Stimulated activated CD8-positive, alpha-beta memory T cell treated with anti-CD3 and anti-CD28 coated beads, Interleukin-15, amount 100 ng/mL, for 4 hours (primary cell): ENCODE measurements around the gene SNRNP35.
"Not testable (repeated sequence)": the region's sequence is repeated elsewhere in the genome, so short reads cannot be mapped to it uniquely, and the experiment has no call there.

Experiments
- DNase-seq, 2 donors: peaks; one replicate each; pipeline ENCODE4 v3.0.0-alpha.2; 2020; ENCODE audit warnings: low read depth in 2 of 2

Gene SNRNP35

GRCh38 chr12:123488539-123489230 lies 30.7 kb downstream of the SNRNP35 start:
- no peak for DNase-seq

- DNase-seq, result no peak
Observed at GRCh38 chr12:123489580-123489979, 31.6 kb downstream of the SNRNP35 start.

GRCh38 chr12:123490089-123490488 lies 32.1 kb downstream of the SNRNP35 start:
- DNase-seq, result no peak

GRCh38 chr12:123491056-123491455 lies 33.1 kb downstream of the SNRNP35 start:
- no peak for DNase-seq

GRCh38 chr12:123491481-123491880 lies 33.5 kb downstream of the SNRNP35 start:
- DNase-seq, result no peak

- not testable (repeated sequence) for DNase-seq
Observed at GRCh38 chr12:123492339-123493039, 34.5 kb downstream of the SNRNP35 start.

GRCh38 chr12:123494124-123494851 lies 36.3 kb downstream of the SNRNP35 start:
- DNase-seq, result no peak

GRCh38 chr12:123497065-123497464 lies 39.1 kb downstream of the SNRNP35 start:
- no peak for DNase-seq

GRCh38 chr12:123498126-123498825 lies 40.3 kb downstream of the SNRNP35 start:
- DNase-seq, result no peak

- no peak for DNase-seq
Observed at GRCh38 chr12:123499332-123499731, 41.4 kb downstream of the SNRNP35 start.

- DNase-seq, result no peak
Observed at GRCh38 chr12:123502163-123502704, 44.3 kb downstream of the SNRNP35 start.

- DNase-seq, result no peak
Observed at GRCh38 chr12:123506059-123506842, 48.3 kb downstream of the SNRNP35 start.

- DNase-seq, result no peak
Observed at GRCh38 chr12:123506843-123507236, 48.9 kb downstream of the SNRNP35 start.

- no peak for DNase-seq
Observed at GRCh38 chr12:123512838-123513665, 55.1 kb downstream of the SNRNP35 start.

- DNase-seq, result no peak
Observed at GRCh38 chr12:123513805-123514204, 55.9 kb downstream of the SNRNP35 start.

GRCh38 chr12:123514582-123515221 lies 56.8 kb downstream of the SNRNP35 start:
- not testable (repeated sequence) for DNase-seq

GRCh38 chr12:123516216-123516780 lies 58.4 kb downstream of the SNRNP35 start:
- no peak for DNase-seq
